Upper lobe of left lung (tissue), 4 donors: ENCODE results near the gene MGAT4B.

ENCODE experiments used
- POLR2A ChIP-seq, 4 donors: fragments of 450-650 bp; IDR thresholded peaks; one replicate each; pipeline ENCODE4 v1.5.1; 2016 to 2017; ENCODE audit warnings: antibody characterized with exemption in 4 of 4, mild to moderate bottlenecking in 2 of 4
- TF ChIP-seq, protein P1 (sequence below), 6 experiments: fragments of 450-650 bp in 4 of 6; fragments of 200-600 bp in 2 of 6; sonication (generic) in 2 of 6; IDR thresholded peaks; one replicate each; pipeline ENCODE4 v1.5.1; 2016 to 2019; ENCODE audit warnings: antibody characterized with exemption in 6 of 6

- TF ChIP-seq, protein P1, sequence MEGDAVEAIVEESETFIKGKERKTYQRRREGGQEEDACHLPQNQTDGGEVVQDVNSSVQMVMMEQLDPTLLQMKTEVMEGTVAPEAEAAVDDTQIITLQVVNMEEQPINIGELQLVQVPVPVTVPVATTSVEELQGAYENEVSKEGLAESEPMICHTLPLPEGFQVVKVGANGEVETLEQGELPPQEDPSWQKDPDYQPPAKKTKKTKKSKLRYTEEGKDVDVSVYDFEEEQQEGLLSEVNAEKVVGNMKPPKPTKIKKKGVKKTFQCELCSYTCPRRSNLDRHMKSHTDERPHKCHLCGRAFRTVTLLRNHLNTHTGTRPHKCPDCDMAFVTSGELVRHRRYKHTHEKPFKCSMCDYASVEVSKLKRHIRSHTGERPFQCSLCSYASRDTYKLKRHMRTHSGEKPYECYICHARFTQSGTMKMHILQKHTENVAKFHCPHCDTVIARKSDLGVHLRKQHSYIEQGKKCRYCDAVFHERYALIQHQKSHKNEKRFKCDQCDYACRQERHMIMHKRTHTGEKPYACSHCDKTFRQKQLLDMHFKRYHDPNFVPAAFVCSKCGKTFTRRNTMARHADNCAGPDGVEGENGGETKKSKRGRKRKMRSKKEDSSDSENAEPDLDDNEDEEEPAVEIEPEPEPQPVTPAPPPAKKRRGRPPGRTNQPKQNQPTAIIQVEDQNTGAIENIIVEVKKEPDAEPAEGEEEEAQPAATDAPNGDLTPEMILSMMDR (IDR thresholded peaks at IDR 0.05), result no peak
- no peak for TF ChIP-seq POLR2A (IDR thresholded peaks at IDR 0.05)
Measured at GRCh38 chr5:179803651-179804554, 2.8 kb downstream of the MGAT4B start.
